SK-N-SH (cell line): ENCODE results near the gene KRTAP10-1. TPM values are rescaled to one million over a fixed set of nuclear protein-coding genes. Genes with fewer than 3 reads are reported as not detected.

ENCODE experiments used
- CTCF ChIA-PET: fragments of 300-600, 350-600 bp; formaldehyde crosslinking; extraction: SDS; loops from one replicate; lab custom pipeline; 2021; lab: Yijun Ruan, JAX
- POLR2A ChIA-PET: fragments of 350-600 bp; sonication (Branson Sonifier 250); formaldehyde crosslinking; extraction: SDS; loops from one replicate; lab custom pipeline; 2020; ENCODE audit warnings: antibody characterized with exemption, inconsistent platforms; lab: Yijun Ruan, JAX
- DNase-seq: peaks from one replicate; pipeline ENCODE4 v3.0.0; 2012
- H2AFZ ChIP-seq: fragments of 200-600 bp; sonication (generic); 2 replicates; pipeline ENCODE4 v1.8.1; 2016; ENCODE audit warnings: antibody characterized with exemption, mild to moderate bottlenecking, low read depth
- H3F3A ChIP-seq: fragments of 200-600 bp; sonication (generic); replicated peaks from 2 replicates; pipeline ENCODE3; 2016; ENCODE audit warnings: antibody characterized with exemption, mild to moderate bottlenecking; ENCODE audit not compliant: insufficient read depth
- H3K27ac ChIP-seq, 2 experiments: fragments of 200-500 bp in 1 of 2; fragments of 200-600 bp in 1 of 2; sonication (Bioruptor generic) in 1 of 2; sonication (generic), shearing (Covaris generic) in 1 of 2; 2 replicates each; pipeline versions ENCODE4 v1.5.1 to v1.6.1; 2014 to 2016; ENCODE audit warnings: low read depth in 2 of 2, inconsistent platforms in 1 of 2, low read length in 1 of 2, mild to moderate bottlenecking in 1 of 2, mixed read lengths in 1 of 2
- H3K27me3 ChIP-seq: fragments of 200-600 bp; sonication (generic), shearing (Covaris generic); 2 replicates; pipeline ENCODE4 v1.6.1; 2016; ENCODE audit warnings: mixed run types; ENCODE audit not compliant: insufficient read depth
- H3K36me3 ChIP-seq, 2 experiments: fragments of 200-500 bp in 1 of 2; fragments of 200-600 bp in 1 of 2; sonication (Bioruptor generic) in 1 of 2; sonication (generic) in 1 of 2; replicated peaks in 1 of 2; 2 replicates each; pipeline versions ENCODE3 to v1.5.1; 2014 to 2016; ENCODE audit warnings: low read length in 1 of 2, mild to moderate bottlenecking in 1 of 2; ENCODE audit not compliant: insufficient read depth in 2 of 2, control insufficient read depth in 1 of 2
- H3K4me1 ChIP-seq, 2 experiments: fragments of 200-500 bp in 1 of 2; fragments of 200-600 bp in 1 of 2; sonication (Bioruptor generic) in 1 of 2; sonication (generic), shearing (Covaris generic) in 1 of 2; 2 replicates each; pipeline versions ENCODE4 v1.5.1 to v1.6.1; 2014 to 2016; ENCODE audit warnings: low read depth in 1 of 2, low read length in 1 of 2, mixed run types in 1 of 2; ENCODE audit not compliant: insufficient read depth in 2 of 2, control insufficient read depth in 1 of 2
- H3K4me2 ChIP-seq: fragments of 200-600 bp; sonication (generic), shearing (Covaris generic); 2 replicates; pipeline ENCODE4 v1.6.1; 2017; ENCODE audit warnings: mixed run types
- H3K4me3 ChIP-seq, 2 experiments: fragments of 200-500 bp in 1 of 2; fragments of 200-600 bp in 1 of 2; sonication (Bioruptor generic) in 1 of 2; sonication (generic), shearing (Covaris generic) in 1 of 2; 2 replicates each; pipeline versions ENCODE4 v1.5.1 to v1.8.1; 2014 to 2016; ENCODE audit warnings: low read depth in 2 of 2, inconsistent platforms in 1 of 2, low read length in 1 of 2, mild to moderate bottlenecking in 1 of 2, mixed read lengths in 1 of 2, moderate library complexity in 1 of 2
- H3K79me2 ChIP-seq: fragments of 200-600 bp; sonication (generic); 2 replicates; pipeline ENCODE4 v1.8.1; 2017; ENCODE audit warnings: mild to moderate bottlenecking; ENCODE audit not compliant: insufficient read depth
- H3K9ac ChIP-seq: fragments of 200-600 bp; sonication (generic); 2 replicates; pipeline ENCODE4 v1.6.1; 2017; ENCODE audit warnings: mixed run types
- H3K9me2 ChIP-seq: fragments of 200-600 bp; sonication (generic); 2 replicates; pipeline ENCODE4 v1.6.1; 2017; ENCODE audit warnings: mixed run types
- H3K9me3 ChIP-seq: fragments of 200-600 bp; sonication (generic); 2 replicates; pipeline ENCODE4 v1.6.1; 2017; ENCODE audit warnings: mixed run types, mild to moderate bottlenecking, moderate library complexity
- H4K20me1 ChIP-seq: fragments of 200-600 bp; sonication (generic); 2 replicates; pipeline ENCODE4 v1.6.1; 2017; ENCODE audit warnings: mild to moderate bottlenecking, mixed run types; ENCODE audit not compliant: insufficient read depth
- ELF1 ChIP-seq: IDR thresholded peaks from 2 replicates; pipeline ENCODE4 v1.4.0; 2012
- FOSL2 ChIP-seq: IDR thresholded peaks from 2 replicates; pipeline ENCODE4 v1.4.0; 2012; ENCODE audit warnings: low read depth, mild to moderate bottlenecking, moderate library complexity, borderline replicate concordance
- FOXJ3 ChIP-seq: sonication (generic); formaldehyde crosslinking; IDR thresholded peaks from 2 replicates; pipeline ENCODE4 v1.5.1; 2020; ENCODE audit warnings: mild to moderate bottlenecking, missing genetic modification reagents
- FOXM1 ChIP-seq: IDR thresholded peaks from 2 replicates; pipeline ENCODE4 v1.4.0; 2012; ENCODE audit warnings: low read depth, mild to moderate bottlenecking
- GABPA ChIP-seq: IDR thresholded peaks from 2 replicates; pipeline ENCODE4 v1.4.0; 2012; ENCODE audit warnings: low read depth, mild to moderate bottlenecking
- GATA2 ChIP-seq: sonication (generic); formaldehyde crosslinking; IDR thresholded peaks from 2 replicates; pipeline ENCODE4 v1.5.0; 2020; ENCODE audit warnings: mild to moderate bottlenecking, missing genetic modification reagents
- JUND ChIP-seq: IDR thresholded peaks from 2 replicates; pipeline ENCODE4 v1.4.0; 2012
- MEF2A ChIP-seq: IDR thresholded peaks from 2 replicates; pipeline ENCODE4 v1.4.0; 2012; ENCODE audit warnings: low read depth, borderline replicate concordance
- MXI1 ChIP-seq: IDR thresholded peaks from 2 replicates; pipeline ENCODE4 v1.6.1; 2012; ENCODE audit warnings: mild to moderate bottlenecking, low read depth, low read length, improper control_type of control experiment
- NRF1 ChIP-seq: IDR thresholded peaks from 2 replicates; pipeline ENCODE4 v1.6.1; 2012; ENCODE audit warnings: low read depth, mild to moderate bottlenecking, low read length
- POLR2AphosphoS5 ChIP-seq: IDR thresholded peaks from 2 replicates; pipeline ENCODE4 v1.6.1; 2012; ENCODE audit warnings: low read depth, low read length
- RAD21 ChIP-seq: IDR thresholded peaks from 2 replicates; pipeline ENCODE4 v1.6.1; 2012; ENCODE audit warnings: mild to moderate bottlenecking, low read length
- RCOR1 ChIP-seq: fragments of 150-350 bp; IDR thresholded peaks from 2 replicates; pipeline ENCODE4 v1.6.1; 2017; ENCODE audit warnings: antibody characterized with exemption, low read length
- RFX5 ChIP-seq: IDR thresholded peaks from 2 replicates; pipeline ENCODE4 v1.6.1; 2012; ENCODE audit warnings: mild to moderate bottlenecking, improper control_type of control experiment, low read length
- RXRA ChIP-seq: IDR thresholded peaks from 2 replicates; pipeline ENCODE4 v1.4.0; 2012; ENCODE audit warnings: low read depth, mild to moderate bottlenecking, borderline replicate concordance
- SMC3 ChIP-seq: IDR thresholded peaks from 2 replicates; pipeline ENCODE4 v1.6.1; 2012; ENCODE audit warnings: low read depth, low read length, improper control_type of control experiment
- TCF12 ChIP-seq: IDR thresholded peaks from 2 replicates; pipeline ENCODE4 v1.4.0; 2012
- YY1 ChIP-seq: IDR thresholded peaks from 2 replicates; pipeline ENCODE4 v1.4.0; 2012; ENCODE audit warnings: low read depth, mild to moderate bottlenecking
- WGBS: methylation state at CpG from one replicate; pipeline ENCODE4 v1.1.6; 2017; ENCODE audit warnings: low lambda C conversion rate; 5-methylcytosine and 5-hydroxymethylcytosine counted together
- polyA plus RNA-seq, 3 experiments: library from polyadenylated mRNA; depleted of rRNA; stranded (reverse); fragments of >200 nt; gene quantifications; 2 replicates each; pipeline ENCODE4 v1.2.3, GENCODE V29; 2012
- TF ChIP-seq, protein P1 (sequence below): IDR thresholded peaks from 2 replicates; pipeline ENCODE4 v1.4.0; 2012; ENCODE audit warnings: low read depth, borderline replicate concordance
- TF ChIP-seq, protein P2 (sequence below): IDR thresholded peaks from 2 replicates; pipeline ENCODE4 v1.4.0; 2012; ENCODE audit warnings: low read depth, borderline replicate concordance
- TF ChIP-seq, protein P3 (sequence below): fragments of 150-350 bp; IDR thresholded peaks from 2 replicates; pipeline ENCODE4 v1.6.1; 2016; ENCODE audit warnings: mild to moderate bottlenecking, low read depth, low read length
- TF ChIP-seq, protein P4 (sequence below): fragments of 200-600 bp; sonication (generic); IDR thresholded peaks from 2 replicates; pipeline ENCODE4 v1.6.1; 2017; ENCODE audit warnings: antibody characterized with exemption, mild to moderate bottlenecking, moderate library complexity

KRTAP10-1 gene
- polyA plus RNA-seq, 1 of the 3 experiments (the other 2 are of a cell fraction): not detected

DNA sequence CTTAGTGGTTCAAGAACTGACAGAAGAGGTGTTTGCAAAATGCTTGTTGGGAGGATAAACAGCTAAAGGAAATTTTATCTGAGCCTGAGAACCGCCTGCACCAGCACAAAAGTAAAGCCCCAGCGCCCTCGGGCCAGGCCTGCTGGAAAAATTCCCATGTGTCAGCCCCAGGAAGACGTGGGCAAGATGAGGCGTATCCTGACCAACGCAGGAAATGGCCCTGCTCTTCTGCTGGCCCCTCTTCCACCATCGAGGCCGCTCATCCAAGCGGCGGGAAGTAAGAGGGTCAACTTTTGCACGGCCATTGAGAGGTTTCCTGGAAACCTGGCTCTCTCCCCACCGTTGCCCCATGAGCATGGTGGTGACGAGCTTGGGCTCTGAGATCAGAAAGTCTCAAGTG, 45.0 kb downstream of the KRTAP10-1 start:
- WGBS: 54% methylated on average over 3 of the region's 13 CpGs
- no peak for TF ChIP-seq TCF12
- TF ChIP-seq FOXM1: no peak
- no peak for TF ChIP-seq SMC3
- TF ChIP-seq, protein P1, sequence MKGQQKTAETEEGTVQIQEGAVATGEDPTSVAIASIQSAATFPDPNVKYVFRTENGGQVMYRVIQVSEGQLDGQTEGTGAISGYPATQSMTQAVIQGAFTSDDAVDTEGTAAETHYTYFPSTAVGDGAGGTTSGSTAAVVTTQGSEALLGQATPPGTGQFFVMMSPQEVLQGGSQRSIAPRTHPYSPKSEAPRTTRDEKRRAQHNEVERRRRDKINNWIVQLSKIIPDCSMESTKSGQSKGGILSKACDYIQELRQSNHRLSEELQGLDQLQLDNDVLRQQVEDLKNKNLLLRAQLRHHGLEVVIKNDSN: no peak
- TF ChIP-seq POLR2AphosphoS5: no peak
- TF ChIP-seq NRF1: no peak
- TF ChIP-seq RFX5: no peak
- TF ChIP-seq YY1: no peak
- TF ChIP-seq, protein P2, sequence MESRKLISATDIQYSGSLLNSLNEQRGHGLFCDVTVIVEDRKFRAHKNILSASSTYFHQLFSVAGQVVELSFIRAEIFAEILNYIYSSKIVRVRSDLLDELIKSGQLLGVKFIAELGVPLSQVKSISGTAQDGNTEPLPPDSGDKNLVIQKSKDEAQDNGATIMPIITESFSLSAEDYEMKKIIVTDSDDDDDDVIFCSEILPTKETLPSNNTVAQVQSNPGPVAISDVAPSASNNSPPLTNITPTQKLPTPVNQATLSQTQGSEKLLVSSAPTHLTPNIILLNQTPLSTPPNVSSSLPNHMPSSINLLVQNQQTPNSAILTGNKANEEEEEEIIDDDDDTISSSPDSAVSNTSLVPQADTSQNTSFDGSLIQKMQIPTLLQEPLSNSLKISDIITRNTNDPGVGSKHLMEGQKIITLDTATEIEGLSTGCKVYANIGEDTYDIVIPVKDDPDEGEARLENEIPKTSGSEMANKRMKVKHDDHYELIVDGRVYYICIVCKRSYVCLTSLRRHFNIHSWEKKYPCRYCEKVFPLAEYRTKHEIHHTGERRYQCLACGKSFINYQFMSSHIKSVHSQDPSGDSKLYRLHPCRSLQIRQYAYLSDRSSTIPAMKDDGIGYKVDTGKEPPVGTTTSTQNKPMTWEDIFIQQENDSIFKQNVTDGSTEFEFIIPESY: no peak
- no peak for TF ChIP-seq MXI1
- no peak for TF ChIP-seq GABPA
- TF ChIP-seq RAD21: no peak
- TF ChIP-seq JUND: no peak
- TF ChIP-seq, protein P3, sequence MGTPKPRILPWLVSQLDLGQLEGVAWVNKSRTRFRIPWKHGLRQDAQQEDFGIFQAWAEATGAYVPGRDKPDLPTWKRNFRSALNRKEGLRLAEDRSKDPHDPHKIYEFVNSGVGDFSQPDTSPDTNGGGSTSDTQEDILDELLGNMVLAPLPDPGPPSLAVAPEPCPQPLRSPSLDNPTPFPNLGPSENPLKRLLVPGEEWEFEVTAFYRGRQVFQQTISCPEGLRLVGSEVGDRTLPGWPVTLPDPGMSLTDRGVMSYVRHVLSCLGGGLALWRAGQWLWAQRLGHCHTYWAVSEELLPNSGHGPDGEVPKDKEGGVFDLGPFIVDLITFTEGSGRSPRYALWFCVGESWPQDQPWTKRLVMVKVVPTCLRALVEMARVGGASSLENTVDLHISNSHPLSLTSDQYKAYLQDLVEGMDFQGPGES: no peak
- no peak for TF ChIP-seq FOXJ3 (CRISPR knock-in tag)
- no peaks in the 10 kb centered on the region for H3K4me1 ChIP-seq
- no peaks in the 10 kb centered on the region for H3F3A ChIP-seq
- H3K36me3 ChIP-seq: no peaks in the 10 kb centered on the region
- H3K4me2 ChIP-seq: no peak overlapping the region
- H3K9me3 ChIP-seq: peaks cover 11% of the 10 kb centered on the region; the same call in 1 of the 2 replicates
- no peaks in the 10 kb centered on the region for H3K79me2 ChIP-seq
- ChIA-PET POLR2A (no interaction called here), CTCF (interaction anchor here (0.6 to 4.4 kb wide), 5 partner anchors 9 to 15 kb away, joined by 3 to 21 read pairs (median 4); no protein-coding TSS in a partner anchor)
- no peak overlapping the region for H2AFZ ChIP-seq
- H3K9ac ChIP-seq: no peak overlapping the region
- no peak overlapping the region for H3K27ac ChIP-seq
- H3K27me3 ChIP-seq: no peaks in the 10 kb centered on the region; the same call in 1 of the 2 replicates
- H3K4me3 ChIP-seq: no peak overlapping the region
- H3K9me2 ChIP-seq: no peaks in the 10 kb centered on the region
- DNase-seq: no peak
- no peaks in the 10 kb centered on the region for H4K20me1 ChIP-seq

DNA sequence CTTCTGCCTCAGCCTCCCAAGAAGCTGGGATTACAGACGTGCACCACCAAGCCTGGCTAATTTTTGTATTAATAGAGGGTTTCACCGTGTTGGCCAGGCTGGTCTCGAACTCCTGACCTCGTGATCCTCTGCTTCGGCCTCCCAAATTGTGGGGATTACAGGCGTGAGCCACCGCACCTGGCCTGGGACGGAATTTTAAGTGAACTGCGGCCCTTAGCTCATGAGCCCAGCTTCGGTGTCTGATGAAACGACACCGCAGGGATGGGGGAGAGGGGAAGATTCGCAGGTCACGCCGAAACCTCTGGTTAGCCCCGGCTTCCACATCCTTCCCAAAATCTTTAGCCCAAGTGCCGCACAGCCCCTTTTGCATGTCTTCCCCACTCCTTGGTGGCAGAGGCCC, 45.6 kb downstream of the KRTAP10-1 start:
- H4K20me1 ChIP-seq: no peaks in the 10 kb centered on the region
- H3K4me3 ChIP-seq: no peak overlapping the region
- H3F3A ChIP-seq: no peaks in the 10 kb centered on the region
- H3K4me2 ChIP-seq: no peak overlapping the region
- 85% methylated on average over 14 of the region's 17 CpGs for WGBS
- H3K79me2 ChIP-seq: no peaks in the 10 kb centered on the region
- ChIA-PET CTCF (interaction anchor here (0.6 to 4.4 kb wide), 5 partner anchors 9 to 299 kb away, joined by 3 to 21 read pairs (median 4); no protein-coding TSS in a partner anchor), POLR2A (no interaction called here)
- H3K4me1 ChIP-seq: no peaks in the 10 kb centered on the region
- no peak overlapping the region for H3K27ac ChIP-seq
- no peaks in the 10 kb centered on the region for H3K9me2 ChIP-seq
- no peaks in the 10 kb centered on the region; the same call in 1 of the 2 replicates for H3K27me3 ChIP-seq
- H2AFZ ChIP-seq: no peak overlapping the region
- H3K9ac ChIP-seq: no peak overlapping the region
- no peaks in the 10 kb centered on the region for H3K36me3 ChIP-seq
- H3K9me3 ChIP-seq: peaks cover 11% of the 10 kb centered on the region; the same call in 1 of the 2 replicates
- no peak for DNase-seq
- TF ChIP-seq RFX5 (no peak), RCOR1 (no peak), FOSL2 (no peak), RXRA (no peak), FOXJ3 (CRISPR knock-in tag) (no peak), NRF1 (no peak), MEF2A (no peak), ELF1 (no peak), YY1 (no peak), GATA2 (CRISPR knock-in tag) (no peak)
- TF ChIP-seq, protein P4, sequence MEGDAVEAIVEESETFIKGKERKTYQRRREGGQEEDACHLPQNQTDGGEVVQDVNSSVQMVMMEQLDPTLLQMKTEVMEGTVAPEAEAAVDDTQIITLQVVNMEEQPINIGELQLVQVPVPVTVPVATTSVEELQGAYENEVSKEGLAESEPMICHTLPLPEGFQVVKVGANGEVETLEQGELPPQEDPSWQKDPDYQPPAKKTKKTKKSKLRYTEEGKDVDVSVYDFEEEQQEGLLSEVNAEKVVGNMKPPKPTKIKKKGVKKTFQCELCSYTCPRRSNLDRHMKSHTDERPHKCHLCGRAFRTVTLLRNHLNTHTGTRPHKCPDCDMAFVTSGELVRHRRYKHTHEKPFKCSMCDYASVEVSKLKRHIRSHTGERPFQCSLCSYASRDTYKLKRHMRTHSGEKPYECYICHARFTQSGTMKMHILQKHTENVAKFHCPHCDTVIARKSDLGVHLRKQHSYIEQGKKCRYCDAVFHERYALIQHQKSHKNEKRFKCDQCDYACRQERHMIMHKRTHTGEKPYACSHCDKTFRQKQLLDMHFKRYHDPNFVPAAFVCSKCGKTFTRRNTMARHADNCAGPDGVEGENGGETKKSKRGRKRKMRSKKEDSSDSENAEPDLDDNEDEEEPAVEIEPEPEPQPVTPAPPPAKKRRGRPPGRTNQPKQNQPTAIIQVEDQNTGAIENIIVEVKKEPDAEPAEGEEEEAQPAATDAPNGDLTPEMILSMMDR: no peak
- TF ChIP-seq, protein P1: no peak
- TF ChIP-seq, all 33 proteins: peak for 0
